Activated T-helper 2 cell treated with anti-CD3 and anti-CD28 coated beads, Interferon-gamma antibody, Interleukin-2, Interleukin-4, amounts not matched to agents 10 μg/mL and 5 μg/mL and 100 μg/mL, durations not matched to agents 14 hours and 24 hours and 36 hours (primary cell): ENCODE results near the gene FOXD4L4. TPM values are rescaled to one million over a fixed set of nuclear protein-coding genes. Genes with fewer than 3 reads are reported as not detected.
"Not testable (repeated sequence)": the region's sequence is repeated elsewhere in the genome, so short reads cannot be mapped to it uniquely, and the experiment has no call there.

Experiments used
- DNase-seq: peaks from one replicate; pipeline ENCODE4 v3.0.0; 2021; ENCODE audit warnings: low spot score
- H3K27ac Mint-ChIP-seq: one replicate; pipeline ENCODE4 v1.8.0; 2021; ENCODE audit warnings: mixed read lengths
- H3K27me3 Mint-ChIP-seq: one replicate; pipeline ENCODE4 v1.8.0; 2021; ENCODE audit warnings: low read depth, mixed read lengths
- H3K36me3 Mint-ChIP-seq: one replicate; pipeline ENCODE4 v1.8.0; 2021; ENCODE audit warnings: low read depth, mixed read lengths
- H3K4me1 Mint-ChIP-seq: one replicate; pipeline ENCODE4 v1.8.0; 2021; ENCODE audit warnings: low read depth, mixed read lengths
- H3K4me3 Mint-ChIP-seq: one replicate; pipeline ENCODE4 v1.8.0; 2021; ENCODE audit warnings: low read depth, mild to moderate bottlenecking, moderate library complexity, mixed read lengths
- H3K9me3 Mint-ChIP-seq: one replicate; pipeline ENCODE4 v1.8.0; 2021; ENCODE audit warnings: mixed read lengths
- intact Hi-C: fragments of 100-400 bp; cut with micrococcal nuclease; formaldehyde crosslinking; loops from one replicate; pipeline ENCODE4 v1.15.1; 2023
- total RNA-seq: library from RNA; stranded (reverse); gene quantifications from 2 replicates; pipeline ENCODE4 v1.2.3, GENCODE V29; 2022

The FOXD4L4 gene
- total RNA-seq = 0.11 TPM in 1 of 2 replicates, not detected in the other

GRCh38 chr9:65737096-65737564, at the start of gene FOXD4L4:
FOXD4L4 (plus strand) TSS chr9:65737146; CDS start chr9:65737146, 0 bp downstream.
- H3K36me3 Mint-ChIP-seq, DNase-seq, H3K27ac Mint-ChIP-seq, H3K9me3 Mint-ChIP-seq, intact Hi-C loops, H3K27me3 Mint-ChIP-seq, H3K4me1 Mint-ChIP-seq, H3K4me3 Mint-ChIP-seq: not testable (repeated sequence)

- DNase-seq, H3K27ac Mint-ChIP-seq, H3K27me3 Mint-ChIP-seq, H3K4me1 Mint-ChIP-seq, H3K36me3 Mint-ChIP-seq, H3K9me3 Mint-ChIP-seq, H3K4me3 Mint-ChIP-seq, intact Hi-C loops: not testable (repeated sequence)
These were observed 33.4 kb upstream of the FOXD4L4 start for GRCh38 chr9:65703550-65703949.

- H3K27ac Mint-ChIP-seq, intact Hi-C loops, H3K27me3 Mint-ChIP-seq, H3K4me1 Mint-ChIP-seq, H3K9me3 Mint-ChIP-seq, H3K4me3 Mint-ChIP-seq, DNase-seq, H3K36me3 Mint-ChIP-seq: not testable (repeated sequence)
These were observed 22.5 kb upstream of the FOXD4L4 start for GRCh38 chr9:65714445-65714844.

GRCh38 chr9:65738133-65738532, 1.2 kb downstream of the FOXD4L4 start:
- H3K4me1 Mint-ChIP-seq, H3K36me3 Mint-ChIP-seq, intact Hi-C loops, H3K9me3 Mint-ChIP-seq, H3K4me3 Mint-ChIP-seq, H3K27ac Mint-ChIP-seq, H3K27me3 Mint-ChIP-seq, DNase-seq: not testable (repeated sequence)

Other genes with a start within 250 kb of the FOXD4L4 start
- 43.5 and 50.8 TPM in 2 replicates for gene ZNG1E, start 61.2 kb upstream of the FOXD4L4 start, total RNA-seq